GM08714 (cell line): ENCODE data around the gene FNDC1.

Experiments used
- H3K4me3 ChIP-seq: fragments of 200-500 bp; sonication (Bioruptor generic); 2 replicates; pipeline ENCODE4 v1.5.1; 2014; ENCODE audit warnings: mild to moderate bottlenecking, low read length, inconsistent platforms
- ZNF274 ChIP-seq: IDR thresholded peaks from 2 replicates; pipeline ENCODE4 v1.6.1; 2012; ENCODE audit warnings: mild to moderate bottlenecking, low read depth, low read length

The FNDC1 gene

DNA sequence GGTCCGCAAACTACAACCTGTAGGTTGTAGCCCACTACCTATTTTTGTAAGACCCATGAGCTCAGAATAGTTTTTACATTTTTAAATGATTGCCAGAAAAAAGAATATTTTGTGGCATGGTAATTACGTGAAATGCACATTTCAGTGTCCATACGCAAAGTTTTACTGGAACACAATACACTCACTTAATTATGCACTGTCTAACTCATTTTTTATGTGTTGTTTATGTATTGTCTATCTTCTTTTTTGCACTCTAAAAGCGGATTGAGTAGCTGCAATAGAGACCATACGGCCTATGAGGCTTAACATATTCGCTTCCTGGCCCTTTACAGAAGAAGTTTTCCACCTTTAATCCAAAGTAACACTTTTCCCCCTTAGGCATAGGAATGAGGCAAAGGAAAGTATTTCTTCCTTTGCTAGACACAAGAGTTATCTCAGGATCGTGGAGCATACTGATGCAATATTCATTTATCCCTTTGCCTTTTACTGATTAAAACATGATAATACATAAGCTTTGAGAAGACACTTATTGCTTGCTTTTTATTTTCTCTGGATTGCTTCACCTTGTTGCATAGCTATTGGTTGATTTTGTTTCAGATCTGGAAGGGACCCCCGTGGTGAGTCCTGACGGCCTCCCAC lies 69.8 kb downstream of the FNDC1 start:
- no peak for TF ChIP-seq ZNF274
- no peak overlapping the region for H3K4me3 ChIP-seq

DNA sequence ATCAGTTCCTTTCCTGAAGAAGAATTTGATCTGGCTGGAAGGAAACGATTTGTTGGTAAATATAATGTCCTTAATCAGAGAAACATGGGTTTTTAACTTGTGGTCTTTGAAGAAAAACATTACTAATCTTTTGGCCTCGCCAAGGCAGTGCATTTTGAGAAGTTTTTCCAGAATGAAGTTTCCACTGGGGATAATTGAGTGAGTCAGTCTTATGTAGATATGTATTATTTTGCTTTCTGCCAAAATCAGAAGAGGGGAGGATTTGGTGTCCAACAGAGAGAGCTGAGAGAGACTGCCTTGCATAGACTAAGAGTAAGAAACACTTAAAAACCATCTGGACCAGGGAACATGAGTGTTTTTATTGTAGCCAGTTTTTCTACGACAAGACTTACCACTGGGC lies 79.9 kb downstream of the FNDC1 start:
- no peak overlapping the region for H3K4me3 ChIP-seq
- TF ChIP-seq ZNF274: no peak

DNA sequence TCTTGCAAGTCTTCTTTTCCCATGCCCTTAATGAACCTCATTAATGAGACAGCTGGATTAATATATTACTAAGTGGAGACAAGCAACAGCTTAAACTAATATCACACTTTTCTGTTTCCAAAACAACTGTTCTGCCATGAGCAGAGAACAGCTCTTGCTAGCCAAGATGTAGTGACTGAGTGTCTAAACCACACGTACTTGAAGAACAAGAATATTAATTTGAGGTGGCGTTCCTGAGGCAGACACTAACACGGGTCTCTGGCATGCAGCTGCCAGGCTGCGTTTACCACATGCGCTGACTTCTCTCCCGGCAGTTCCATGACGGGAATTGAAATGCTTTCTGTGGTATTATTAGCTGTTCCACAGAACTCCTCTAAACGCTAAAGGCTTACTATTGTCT lies 80.6 kb downstream of the FNDC1 start:
- TF ChIP-seq ZNF274: no peak
- H3K4me3 ChIP-seq: no peak overlapping the region

DNA sequence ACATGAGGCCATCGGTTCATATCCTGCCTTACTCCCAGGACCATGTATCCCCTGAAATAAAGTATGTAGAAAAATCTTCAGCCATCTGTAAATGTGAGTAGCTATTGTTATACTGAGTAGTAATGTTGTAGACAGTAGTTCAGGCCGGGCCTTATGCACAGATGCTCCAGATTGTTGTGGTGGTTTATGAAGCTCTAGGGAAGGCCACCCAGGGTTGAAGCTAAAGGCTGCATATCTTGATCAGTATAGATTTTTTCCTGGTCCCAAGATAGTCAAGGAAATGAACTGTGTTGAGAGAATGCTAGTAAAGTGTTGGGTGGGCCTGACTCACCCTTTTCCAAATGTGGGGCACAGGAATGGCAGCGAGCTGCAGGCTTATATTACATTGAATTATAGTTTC lies 81.4 kb downstream of the FNDC1 start:
- no peak overlapping the region for H3K4me3 ChIP-seq
- TF ChIP-seq ZNF274: no peak

DNA sequence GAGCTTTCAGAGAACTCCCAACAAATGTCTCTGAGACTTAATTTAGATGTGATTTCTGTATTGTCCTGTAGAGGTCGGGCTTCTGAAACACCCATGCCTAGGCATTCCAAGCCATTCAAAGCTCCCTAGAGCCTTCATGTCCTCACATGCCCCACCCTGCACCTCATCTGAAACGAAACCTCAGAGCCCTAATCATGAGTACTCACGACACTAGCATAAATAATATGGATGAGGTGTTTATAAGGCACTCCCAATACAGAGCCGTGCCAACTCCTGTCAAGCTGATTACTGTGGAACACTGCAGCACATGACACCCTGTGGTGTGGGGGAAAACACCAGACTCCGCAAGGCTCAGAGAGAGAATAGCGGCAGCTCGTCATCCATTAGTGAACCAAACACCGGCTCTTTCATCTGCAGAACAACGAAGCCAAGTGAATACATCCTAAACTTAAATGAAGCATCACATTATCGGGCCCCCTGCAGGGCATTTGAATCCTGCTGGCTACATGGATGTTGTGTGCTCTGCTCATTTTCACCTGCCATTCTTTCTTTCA lies 83.8 kb downstream of the FNDC1 start:
- TF ChIP-seq ZNF274: no peak
- no peak overlapping the region for H3K4me3 ChIP-seq

DNA sequence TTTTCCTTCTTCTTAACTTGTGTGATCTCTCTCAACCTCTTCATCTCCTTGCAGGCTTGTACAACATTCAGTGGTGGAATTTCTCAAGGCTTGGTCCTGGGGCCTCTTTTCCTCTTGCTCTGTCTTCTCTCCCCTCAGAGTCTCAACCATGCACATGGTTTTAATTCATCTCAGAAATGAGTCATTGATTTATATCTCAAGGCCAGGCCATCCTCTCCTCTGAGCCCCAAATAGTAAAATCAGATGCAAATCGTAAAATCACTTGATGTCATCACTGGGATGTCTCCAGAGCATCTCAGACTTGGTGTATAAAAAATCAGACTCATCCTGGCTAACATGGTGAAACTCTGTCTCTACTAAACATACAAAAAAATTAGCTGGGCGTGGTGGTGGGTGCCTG lies 85.0 kb downstream of the FNDC1 start:
- no peak for TF ChIP-seq ZNF274
- H3K4me3 ChIP-seq: no peak overlapping the region

DNA sequence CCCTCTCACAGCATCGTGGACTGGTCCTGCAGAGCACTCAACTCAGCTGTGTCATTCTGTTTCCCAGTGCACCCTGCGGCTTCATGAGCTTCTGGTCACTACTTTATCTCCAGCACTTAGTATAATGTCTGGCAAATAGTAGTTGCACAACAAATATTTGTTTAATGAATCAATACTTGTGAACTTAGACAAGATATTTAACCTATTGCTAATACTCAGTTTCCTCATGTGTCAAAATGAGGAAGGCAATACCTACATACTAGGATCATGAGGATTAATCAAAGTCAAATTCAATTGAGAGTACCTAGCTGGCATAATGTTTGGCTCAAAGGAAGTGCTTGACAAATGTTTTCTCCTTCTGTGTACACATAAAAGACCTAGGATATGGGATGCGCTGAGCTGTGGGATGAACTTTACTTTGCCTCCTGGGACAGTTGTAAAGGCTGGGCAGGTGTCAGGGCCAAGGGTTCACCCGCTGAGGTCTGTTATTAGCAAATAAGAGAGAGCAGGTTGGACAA lies 86.3 kb downstream of the FNDC1 start:
- H3K4me3 ChIP-seq: no peak overlapping the region
- no peak for TF ChIP-seq ZNF274

DNA sequence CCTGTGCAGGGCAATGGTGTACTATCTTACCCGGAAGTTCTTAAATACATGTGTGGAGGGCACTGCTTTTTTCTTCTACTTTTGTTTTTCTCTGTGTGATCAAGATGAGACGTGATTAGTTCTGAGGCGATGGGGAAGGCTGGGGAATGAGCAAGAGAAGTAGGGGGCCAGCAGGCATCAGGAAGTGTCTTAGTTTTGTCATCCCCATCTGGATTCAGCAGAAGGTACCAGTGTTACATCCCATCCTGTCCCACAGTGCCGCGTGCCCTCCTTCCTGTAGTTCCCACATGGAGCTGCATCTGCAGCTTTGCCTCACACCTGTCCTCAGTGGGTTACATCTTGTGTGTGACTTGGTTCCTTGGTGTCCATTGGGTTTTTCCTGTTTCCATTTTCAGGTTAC lies 86.9 kb downstream of the FNDC1 start:
- no peak overlapping the region for H3K4me3 ChIP-seq
- no peak for TF ChIP-seq ZNF274

DNA sequence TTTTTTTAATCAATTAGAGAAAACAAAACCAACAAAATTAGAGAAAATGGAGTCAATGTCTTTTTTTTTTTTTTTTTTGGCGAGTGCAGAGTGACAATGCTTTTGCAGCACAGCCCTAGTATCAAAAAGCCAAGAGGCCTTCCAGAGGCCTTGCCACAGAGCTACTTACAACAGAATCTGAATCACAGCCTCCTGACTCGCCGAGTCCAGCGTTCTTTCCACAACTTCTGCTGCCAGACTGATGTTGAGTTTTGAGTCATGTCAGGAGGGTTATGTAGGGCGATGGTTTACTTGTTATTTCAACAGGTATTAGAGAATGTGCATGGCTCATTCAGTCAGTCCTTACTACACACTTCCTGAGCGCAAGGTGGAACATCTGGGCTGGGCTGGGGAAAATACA lies 88.6 kb downstream of the FNDC1 start:
- no peak overlapping the region for H3K4me3 ChIP-seq
- no peak for TF ChIP-seq ZNF274

DNA sequence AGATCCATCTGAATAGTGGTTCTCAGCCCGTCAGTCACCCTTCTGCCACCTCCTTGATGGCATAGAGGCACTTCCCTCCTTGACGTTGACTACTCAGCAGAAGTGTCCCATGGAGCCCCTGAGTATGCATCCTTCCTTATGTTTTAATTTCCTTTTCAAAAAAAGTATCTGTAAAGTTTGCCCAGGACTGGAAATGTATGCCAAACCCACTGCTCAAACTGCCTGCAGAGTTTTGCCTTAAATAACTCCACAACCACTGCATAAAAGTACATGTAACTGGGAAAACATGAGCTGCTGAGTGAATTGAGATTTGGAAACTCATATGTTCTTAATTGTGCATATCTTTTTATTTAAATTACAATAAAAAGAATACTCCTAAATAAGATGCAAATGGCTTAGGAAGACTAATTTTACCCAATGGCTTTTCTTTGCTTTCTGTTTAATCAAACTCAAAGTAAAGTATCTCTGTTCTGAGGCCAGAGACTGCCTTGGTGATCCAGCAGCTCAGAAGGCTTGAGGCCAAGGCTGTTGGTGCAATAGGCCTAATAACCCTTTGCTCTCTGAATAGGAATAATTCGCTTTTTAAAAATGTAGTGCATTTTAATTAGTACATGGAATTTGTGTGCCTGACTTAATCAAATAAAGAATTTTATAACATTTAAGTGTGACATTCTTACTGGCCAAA lies 90.4 kb downstream of the FNDC1 start:
- no peak for TF ChIP-seq ZNF274
- H3K4me3 ChIP-seq: no peak overlapping the region

DNA sequence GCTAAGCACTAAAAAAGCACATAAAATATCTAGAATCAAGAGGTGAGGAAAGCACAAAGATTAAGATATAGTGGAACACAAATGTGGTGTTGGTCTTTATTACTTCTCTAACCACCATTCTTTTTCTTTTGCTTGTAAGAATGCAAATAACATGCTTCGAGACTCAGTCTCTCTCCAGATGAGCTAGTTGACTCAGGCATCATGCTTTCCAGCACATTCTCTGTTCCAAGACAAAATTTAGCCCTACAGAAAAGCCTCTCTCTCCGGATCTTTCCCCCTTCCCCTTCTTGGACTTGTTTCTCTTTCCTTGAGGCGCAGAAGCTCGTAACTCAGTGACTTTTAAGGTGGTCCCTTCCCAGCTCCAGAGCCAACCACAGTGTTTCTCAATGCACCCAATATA lies 91.0 kb downstream of the FNDC1 start:
- no peak for TF ChIP-seq ZNF274
- H3K4me3 ChIP-seq: no peak overlapping the region

DNA sequence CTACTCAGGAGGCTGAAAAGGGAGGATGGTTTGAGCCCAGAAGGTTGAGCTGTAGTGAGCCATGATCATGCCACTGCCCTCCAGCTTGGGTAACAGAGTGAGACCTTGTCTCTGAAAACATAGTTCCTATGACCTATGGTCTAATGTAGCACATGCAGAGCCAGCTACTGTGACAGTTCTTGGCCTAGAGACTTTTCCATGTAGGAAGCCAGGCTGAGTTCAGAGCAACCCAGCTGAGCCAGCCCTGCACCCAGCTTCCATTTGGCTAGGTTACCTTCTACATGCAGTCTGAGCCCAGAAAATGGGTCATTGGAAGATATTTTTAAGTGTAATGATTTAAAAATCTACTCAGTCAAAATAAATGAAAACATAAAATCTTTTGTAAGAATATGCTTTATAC lies 92.8 kb downstream of the FNDC1 start:
- no peak overlapping the region for H3K4me3 ChIP-seq
- TF ChIP-seq ZNF274: no peak

DNA sequence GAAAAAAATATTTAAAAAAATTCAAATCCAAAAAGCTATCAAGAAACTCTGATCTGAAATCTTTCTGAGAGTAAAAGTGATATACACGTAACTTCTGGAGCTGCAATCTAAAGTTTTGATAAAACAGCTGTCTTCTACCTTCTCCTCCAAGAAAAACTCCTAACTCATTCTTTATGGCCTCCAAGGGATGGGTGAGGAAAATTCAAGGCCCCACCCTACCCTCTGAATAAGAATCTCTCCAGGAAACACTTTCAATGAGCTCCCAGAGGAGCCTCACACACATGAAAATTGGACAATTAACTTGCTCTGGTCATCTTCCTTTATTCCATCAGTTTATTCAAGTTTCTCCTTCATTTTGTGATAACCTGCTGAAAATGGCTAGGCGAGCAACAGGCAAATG lies 93.4 kb downstream of the FNDC1 start:
- no peak for TF ChIP-seq ZNF274
- H3K4me3 ChIP-seq: no peak overlapping the region

DNA sequence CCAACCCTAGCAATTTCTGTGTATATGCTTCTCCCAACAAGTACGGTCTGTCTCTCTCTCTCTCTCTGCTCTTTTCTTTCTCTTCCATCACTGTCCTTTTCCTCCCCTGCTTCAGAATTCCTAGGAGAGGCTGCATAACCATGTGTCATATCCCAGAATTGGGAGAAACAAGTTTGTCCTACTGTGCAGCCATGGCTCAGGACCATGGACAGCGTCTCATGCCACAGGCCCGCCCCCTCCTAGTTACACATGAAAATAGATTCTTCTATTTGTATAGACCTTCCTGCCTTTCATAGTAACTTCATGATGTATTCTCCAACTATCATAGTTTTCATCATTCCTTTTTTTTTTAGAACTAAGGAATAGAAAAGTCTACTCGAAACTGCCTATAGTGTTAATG lies 98.0 kb downstream of the FNDC1 start:
- no peak overlapping the region for H3K4me3 ChIP-seq
- no peak for TF ChIP-seq ZNF274

DNA sequence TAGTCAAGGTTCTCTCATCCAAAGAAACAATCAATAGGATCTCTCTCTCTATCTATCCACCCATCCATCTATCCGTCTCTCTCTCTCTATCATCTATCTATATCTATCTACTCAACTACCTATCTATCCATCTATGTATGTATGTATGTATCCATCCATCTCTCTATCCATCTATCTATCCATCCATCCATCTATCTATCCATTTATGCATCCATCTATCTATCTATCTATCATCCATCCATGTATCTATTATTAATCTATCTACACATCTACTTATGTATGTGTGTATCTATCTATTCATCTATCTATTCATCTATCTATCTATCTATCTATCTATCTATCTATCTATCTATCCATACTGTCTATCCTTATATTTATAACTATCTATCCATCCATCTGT lies 99.3 kb downstream of the FNDC1 start:
- no peak for TF ChIP-seq ZNF274
- no peak overlapping the region for H3K4me3 ChIP-seq
